NOMO-1 (cell line): Measurements from ENCODE around the gene RAMP1.

ENCODE experiments used
- DNase-seq, 2 experiments: peaks; one replicate each; lab custom pipeline; 2025; ENCODE audit not compliant: unreplicated experiment in 2 of 2; lab: John Stamatoyannopoulos, UW

RAMP1 gene

GRCh38 chr2:237894396-237894979, 35.1 kb downstream of the RAMP1 start:
- DNase-seq, result no peak

GRCh38 chr2:237894986-237895543, 35.6 kb downstream of the RAMP1 start:
- no peak for DNase-seq

GRCh38 chr2:237895544-237896506, 36.4 kb downstream of the RAMP1 start:
- DNase-seq, result no peak

- DNase-seq, result no peak
Measured at GRCh38 chr2:237896507-237896892, 37.1 kb downstream of the RAMP1 start.

- DNase-seq, result no peak
Measured at GRCh38 chr2:237896956-237897355, 37.5 kb downstream of the RAMP1 start.

GRCh38 chr2:237898057-237898414, 38.6 kb downstream of the RAMP1 start:
- DNase-seq, result no peak

GRCh38 chr2:237900891-237901831, 41.7 kb downstream of the RAMP1 start:
- DNase-seq, result no peak

- DNase-seq, result no peak
Measured at GRCh38 chr2:237901932-237902850, 42.8 kb downstream of the RAMP1 start.

GRCh38 chr2:237904831-237905599, 45.6 kb downstream of the RAMP1 start:
- peak; percentile 11 to 29 for DNase-seq

GRCh38 chr2:237907144-237907543, 47.7 kb downstream of the RAMP1 start:
- DNase-seq, result no peak

- DNase-seq, result no peak
Measured at GRCh38 chr2:237909075-237909695, 49.8 kb downstream of the RAMP1 start.

GRCh38 chr2:237909801-237910475, 50.5 kb downstream of the RAMP1 start:
- no peak for DNase-seq

- DNase-seq, result no peak
Measured at GRCh38 chr2:237910576-237911362, 51.3 kb downstream of the RAMP1 start.

GRCh38 chr2:237911363-237912017, 52.1 kb downstream of the RAMP1 start:
- DNase-seq, result no peak

GRCh38 chr2:237912271-237913192, 53.1 kb downstream of the RAMP1 start:
- DNase-seq, result no peak
